Progenitor cell of endocrine pancreas (in vitro differentiated cells): ENCODE measurements around the gene CLCN5. TPM values are rescaled to one million over a fixed set of nuclear protein-coding genes. Genes with fewer than 3 reads are reported as not detected.
A peak's percentile ranks its signal among the peaks of the same experiment; 100 is the strongest.

Experiments
- DNase-seq: peaks from one replicate; pipeline ENCODE4 v3.0.0; 2021; ENCODE audit warnings: low spot score; ENCODE audit not compliant: unreplicated experiment
- H3K27ac Mint-ChIP-seq: 2 replicates; pipeline ENCODE4 v1.8.0; 2021; ENCODE audit warnings: mild to moderate bottlenecking, moderate library complexity, mixed read lengths
- H3K27me3 Mint-ChIP-seq: 2 replicates; pipeline ENCODE4 v1.8.0; 2021; ENCODE audit warnings: mixed read lengths
- H3K36me3 Mint-ChIP-seq: 2 replicates; pipeline ENCODE4 v1.8.0; 2022; ENCODE audit warnings: mixed read lengths; ENCODE audit not compliant: insufficient read depth
- H3K4me1 Mint-ChIP-seq: 2 replicates; pipeline ENCODE4 v1.8.0; 2021; ENCODE audit warnings: low read depth, mixed read lengths
- H3K4me3 Mint-ChIP-seq: 2 replicates; pipeline ENCODE4 v1.8.0; 2021; ENCODE audit warnings: low read depth, mild to moderate bottlenecking, moderate library complexity, mixed read lengths
- H3K9me3 Mint-ChIP-seq: 2 replicates; pipeline ENCODE4 v1.8.0; 2021; ENCODE audit warnings: low read depth, mixed read lengths
- total RNA-seq: library from RNA; stranded (reverse); gene quantifications from 2 replicates; pipeline ENCODE4 v1.2.1, GENCODE V29; 2021
- TF ChIP-seq, protein P1 (sequence below): fragments of 200-600 bp; sonication (generic); IDR thresholded peaks from one replicate; pipeline ENCODE4 v1.5.0; 2021; ENCODE audit warnings: antibody characterized with exemption, mild to moderate bottlenecking; ENCODE audit not compliant: unreplicated experiment

Gene CLCN5
- total RNA-seq, 1 donor from 2014 or later: 14.0 TPM

DNA sequence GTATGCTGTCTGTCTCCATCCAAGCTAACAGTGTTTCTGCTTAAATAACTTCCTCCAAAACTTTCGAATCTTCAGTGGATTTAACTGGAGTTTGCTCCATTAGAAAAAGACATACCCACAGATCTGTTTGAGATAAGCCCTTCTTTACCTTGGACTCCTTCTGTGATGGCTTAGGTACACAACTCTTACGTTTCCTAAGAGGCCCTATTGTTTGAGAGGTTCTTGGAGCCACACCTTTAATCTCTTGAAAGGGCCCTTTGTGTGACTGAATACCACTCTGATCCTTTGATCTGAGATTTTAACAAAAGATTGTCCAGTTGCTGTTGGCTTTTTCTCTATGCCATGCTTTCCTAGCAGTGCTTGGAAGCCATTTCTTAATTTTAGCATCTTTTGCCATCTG is 185.9 kb downstream of the CLCN5 start:
- DNase-seq: no peak
- peaks cover 28% of the 10 kb centered on the region for H3K9me3 Mint-ChIP-seq
- H3K27ac Mint-ChIP-seq: no peak overlapping the region
- TF ChIP-seq, protein P1, sequence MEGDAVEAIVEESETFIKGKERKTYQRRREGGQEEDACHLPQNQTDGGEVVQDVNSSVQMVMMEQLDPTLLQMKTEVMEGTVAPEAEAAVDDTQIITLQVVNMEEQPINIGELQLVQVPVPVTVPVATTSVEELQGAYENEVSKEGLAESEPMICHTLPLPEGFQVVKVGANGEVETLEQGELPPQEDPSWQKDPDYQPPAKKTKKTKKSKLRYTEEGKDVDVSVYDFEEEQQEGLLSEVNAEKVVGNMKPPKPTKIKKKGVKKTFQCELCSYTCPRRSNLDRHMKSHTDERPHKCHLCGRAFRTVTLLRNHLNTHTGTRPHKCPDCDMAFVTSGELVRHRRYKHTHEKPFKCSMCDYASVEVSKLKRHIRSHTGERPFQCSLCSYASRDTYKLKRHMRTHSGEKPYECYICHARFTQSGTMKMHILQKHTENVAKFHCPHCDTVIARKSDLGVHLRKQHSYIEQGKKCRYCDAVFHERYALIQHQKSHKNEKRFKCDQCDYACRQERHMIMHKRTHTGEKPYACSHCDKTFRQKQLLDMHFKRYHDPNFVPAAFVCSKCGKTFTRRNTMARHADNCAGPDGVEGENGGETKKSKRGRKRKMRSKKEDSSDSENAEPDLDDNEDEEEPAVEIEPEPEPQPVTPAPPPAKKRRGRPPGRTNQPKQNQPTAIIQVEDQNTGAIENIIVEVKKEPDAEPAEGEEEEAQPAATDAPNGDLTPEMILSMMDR: no peak
- peaks cover 1% of the 10 kb centered on the region for H3K36me3 Mint-ChIP-seq
- H3K4me3 Mint-ChIP-seq: no peak overlapping the region
- H3K27me3 Mint-ChIP-seq: no peaks in the 10 kb centered on the region
- H3K4me1 Mint-ChIP-seq: peaks cover 17% of the 10 kb centered on the region

DNA sequence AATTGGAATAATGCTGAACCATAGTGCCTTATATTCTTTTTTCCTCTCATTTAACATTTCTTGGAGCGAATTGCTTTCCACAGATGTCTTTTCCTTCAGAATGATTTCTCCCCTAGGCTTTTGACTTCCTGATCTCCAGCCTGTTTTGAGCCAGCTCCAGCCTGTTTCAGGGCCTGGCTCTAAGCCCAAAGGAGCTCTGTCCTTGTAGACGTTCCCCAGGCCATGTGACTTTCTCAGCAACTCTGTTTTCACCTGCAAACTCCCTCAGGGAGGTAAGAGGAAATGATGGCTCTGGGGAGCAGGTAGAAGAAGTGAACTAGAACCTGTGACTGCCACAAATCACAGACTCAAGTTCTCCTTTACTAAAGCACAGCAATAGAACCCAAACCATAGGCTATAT is 189.3 kb downstream of the CLCN5 start:
- no peak for DNase-seq
- TF ChIP-seq, protein P1: no peak
- no peak overlapping the region for H3K4me3 Mint-ChIP-seq
- no peaks in the 10 kb centered on the region for H3K27me3 Mint-ChIP-seq
- peaks cover 38% of the 10 kb centered on the region for H3K9me3 Mint-ChIP-seq
- no peak overlapping the region for H3K27ac Mint-ChIP-seq
- peaks cover 4% of the 10 kb centered on the region for H3K36me3 Mint-ChIP-seq
- peaks cover 24% of the 10 kb centered on the region for H3K4me1 Mint-ChIP-seq

DNA sequence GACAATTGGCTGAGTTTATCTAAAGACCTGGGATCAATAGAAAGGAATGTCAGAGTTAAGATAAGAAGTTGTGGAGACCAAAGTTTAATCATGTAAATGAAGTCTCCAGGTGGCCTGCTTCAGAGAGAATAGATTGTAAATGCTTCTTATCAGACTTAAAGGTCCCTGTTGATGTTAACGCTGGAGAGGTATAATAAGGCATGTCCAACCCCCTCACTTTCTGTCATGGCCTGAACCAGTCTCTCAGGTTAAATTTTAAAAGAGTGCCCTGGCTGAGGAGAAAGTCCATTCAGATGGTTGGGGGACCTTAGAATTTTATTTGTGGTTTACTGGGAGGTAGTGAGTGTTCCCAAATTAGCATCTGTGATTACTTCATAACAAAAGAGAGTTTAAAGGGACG is 191.7 kb downstream of the CLCN5 start:
- Mint-ChIP-seq H3K9me3 (peaks cover 32% of the 10 kb centered on the region), H3K36me3 (peaks cover 3% of the 10 kb centered on the region), H3K4me1 (peaks cover 17% of the 10 kb centered on the region), H3K27ac (peak overlapping the region; percentile 67), H3K4me3 (peak overlapping the region; percentile 2), H3K27me3 (no peaks in the 10 kb centered on the region)
- TF ChIP-seq, protein P1: no peak
- no peak for DNase-seq

DNA sequence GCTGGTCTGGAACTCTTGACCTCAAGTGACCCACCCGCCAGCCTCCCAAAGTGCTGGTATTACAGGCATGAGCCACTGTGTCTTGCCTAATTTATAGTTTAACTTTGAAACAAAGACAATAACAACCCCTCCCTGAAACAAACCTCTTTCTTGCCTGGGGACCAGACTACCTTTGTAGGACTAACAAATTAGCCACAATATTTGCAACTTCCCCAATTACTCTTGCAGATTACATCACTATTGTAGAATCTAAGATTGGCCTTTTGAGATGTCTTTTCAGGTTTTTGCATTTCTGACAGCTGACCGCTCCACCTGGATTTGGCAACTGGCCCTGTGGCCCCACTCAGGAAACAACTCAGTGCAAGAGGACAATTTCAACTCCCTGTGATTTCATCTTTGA is 193.6 kb downstream of the CLCN5 start:
- Mint-ChIP-seq H3K36me3 (peaks cover 3% of the 10 kb centered on the region), H3K9me3 (peaks cover 34% of the 10 kb centered on the region), H3K27ac (no peak overlapping the region), H3K4me1 (peaks cover 17% of the 10 kb centered on the region), H3K27me3 (no peaks in the 10 kb centered on the region), H3K4me3 (no peak overlapping the region)
- DNase-seq: no peak
- TF ChIP-seq, protein P1: no peak

DNA sequence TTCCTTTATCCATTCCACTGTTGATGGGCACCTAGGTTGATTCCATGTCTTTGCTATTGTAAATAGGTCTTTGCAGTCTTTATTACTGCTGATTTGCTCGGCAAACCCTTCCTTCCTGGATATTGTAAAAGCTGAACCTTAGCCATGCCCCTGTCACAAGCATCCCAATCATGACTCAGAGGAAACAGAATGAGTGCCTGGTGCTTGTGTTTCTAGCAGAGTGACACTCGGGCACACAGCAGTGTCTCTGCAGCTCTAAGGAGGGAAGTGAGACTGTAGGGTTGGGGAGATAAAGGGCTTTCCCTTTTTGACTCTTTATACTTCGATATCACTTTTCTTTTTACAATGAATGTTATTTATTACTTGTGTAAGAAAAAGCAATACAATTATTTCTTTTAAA is 195.1 kb downstream of the CLCN5 start:
- Mint-ChIP-seq H3K4me1 (peaks cover 12% of the 10 kb centered on the region), H3K4me3 (no peak overlapping the region), H3K27me3 (no peaks in the 10 kb centered on the region), H3K36me3 (peaks cover 3% of the 10 kb centered on the region), H3K9me3 (peaks cover 35% of the 10 kb centered on the region), H3K27ac (no peak overlapping the region)
- TF ChIP-seq, protein P1: no peak
- DNase-seq: no peak
